Lower lobe of right lung (tissue), 2 donors: ENCODE data around the gene DPM1. TPM values are rescaled to one million over a fixed set of nuclear protein-coding genes. Genes with fewer than 3 reads are reported as not detected.

Experiments used
- ATAC-seq, 2 donors: fragments of 200-7000 bp; cut with Tn5 transposase; one replicate each; pipeline ENCODE4 v1.9.1; 2020 to 2022; ENCODE audit warnings: mild to moderate bottlenecking in 2 of 2, moderate library complexity in 2 of 2
- DNase-seq: peaks from one replicate; pipeline ENCODE4 v3.0.0-alpha.2; 2020
- H3K27ac ChIP-seq: fragments of 200-600 bp; one replicate; pipeline ENCODE4 v1.8.0; 2022
- H3K27me3 ChIP-seq: fragments of 200-600 bp; one replicate; pipeline ENCODE4 v1.8.0; 2022; ENCODE audit warnings: low read depth
- H3K36me3 ChIP-seq: fragments of 200-600 bp; one replicate; pipeline ENCODE4 v1.8.0; 2022; ENCODE audit warnings: mild to moderate bottlenecking
- H3K4me1 ChIP-seq: fragments of 200-600 bp; one replicate; pipeline ENCODE4 v1.8.0; 2022
- H3K4me3 ChIP-seq: fragments of 200-600 bp; one replicate; pipeline ENCODE4 v1.8.0; 2022; ENCODE audit warnings: mild to moderate bottlenecking
- H3K9me3 ChIP-seq: fragments of 200-600 bp; one replicate; pipeline ENCODE4 v1.8.0; 2022
- CTCF ChIP-seq: fragments of 200-600 bp; IDR thresholded peaks from one replicate; pipeline ENCODE4 v1.8.0; 2022; ENCODE audit warnings: antibody characterized with exemption, mild to moderate bottlenecking
- intact Hi-C: fragments of 100-400 bp; cut with DNase I; formaldehyde crosslinking; loops from one replicate; pipeline ENCODE4 v1.11.0; 2022
- total RNA-seq: library from RNA; stranded (reverse); fragmentation: NEBNext Ultra II Directional; extraction: Animal tissue kit (Norgen Biotek cat#: 25700); gene quantifications from one replicate; pipeline ENCODE4 v1.2.1, GENCODE V29; 2021
- donor health status: DM: no; HTN: yes; CAD: no; lungs with severe emphysema.

The DPM1 gene
- total RNA-seq, 1 donor from 2014 or later, result 31.2 TPM

DNA sequence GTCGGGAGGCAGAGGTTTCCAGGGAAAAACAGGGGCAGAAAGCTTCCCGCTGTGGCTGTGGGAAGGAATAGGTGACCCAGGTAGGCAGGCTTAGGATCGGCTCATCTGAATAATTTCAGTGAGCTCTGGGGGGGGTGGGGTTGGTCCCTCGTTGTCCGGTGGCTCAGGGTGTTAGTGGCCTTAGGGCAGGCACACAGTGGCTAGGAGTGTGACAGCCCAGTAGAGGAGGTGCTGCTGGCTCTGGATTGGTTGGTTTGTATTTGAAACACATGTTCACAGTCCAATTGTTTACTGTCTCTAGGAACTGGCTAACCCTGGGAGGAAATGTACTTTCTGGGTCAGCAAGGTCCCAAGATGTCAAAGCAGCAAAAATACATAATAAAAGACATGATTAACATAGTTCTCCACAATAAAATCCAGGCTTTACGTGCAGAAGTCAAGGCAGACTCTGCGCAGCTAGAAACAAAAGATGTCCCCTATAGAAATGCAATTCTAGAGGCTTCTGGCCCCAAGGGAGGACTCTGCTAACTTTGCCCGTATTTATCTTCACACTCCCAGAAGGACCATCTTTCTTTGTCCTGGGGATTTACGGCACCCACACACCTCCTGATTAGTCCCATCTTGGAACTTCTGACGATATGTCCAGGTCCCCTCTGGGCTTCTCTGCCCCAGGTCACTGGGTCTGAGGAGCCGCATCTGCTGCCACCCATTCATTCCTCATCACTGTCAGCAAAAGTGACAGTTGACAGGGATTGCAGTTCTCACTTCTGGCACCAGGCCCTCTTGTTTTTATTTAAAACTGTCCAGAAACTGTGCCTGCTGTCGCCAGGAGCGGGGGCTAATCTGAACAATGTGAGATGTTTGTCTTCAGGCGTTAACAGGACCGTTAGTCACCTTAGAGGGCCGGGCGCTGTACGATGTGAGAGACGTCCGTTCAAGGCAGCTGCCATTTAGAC lies 19.0 kb upstream of the DPM1 start:
- no peak for TF ChIP-seq CTCF
- intact Hi-C loops, result no loop called here
- ATAC-seq, result no peak
- no peaks in the 10 kb centered on the region for H3K9me3 ChIP-seq
- no peak for DNase-seq
- H3K27me3 ChIP-seq, result peaks cover 31% of the 10 kb centered on the region
- H3K36me3 ChIP-seq, result no peaks in the 10 kb centered on the region
- H3K27ac ChIP-seq, result no peak overlapping the region
- H3K4me3 ChIP-seq, result no peak overlapping the region
- peaks cover 8% of the 10 kb centered on the region for H3K4me1 ChIP-seq

DNA sequence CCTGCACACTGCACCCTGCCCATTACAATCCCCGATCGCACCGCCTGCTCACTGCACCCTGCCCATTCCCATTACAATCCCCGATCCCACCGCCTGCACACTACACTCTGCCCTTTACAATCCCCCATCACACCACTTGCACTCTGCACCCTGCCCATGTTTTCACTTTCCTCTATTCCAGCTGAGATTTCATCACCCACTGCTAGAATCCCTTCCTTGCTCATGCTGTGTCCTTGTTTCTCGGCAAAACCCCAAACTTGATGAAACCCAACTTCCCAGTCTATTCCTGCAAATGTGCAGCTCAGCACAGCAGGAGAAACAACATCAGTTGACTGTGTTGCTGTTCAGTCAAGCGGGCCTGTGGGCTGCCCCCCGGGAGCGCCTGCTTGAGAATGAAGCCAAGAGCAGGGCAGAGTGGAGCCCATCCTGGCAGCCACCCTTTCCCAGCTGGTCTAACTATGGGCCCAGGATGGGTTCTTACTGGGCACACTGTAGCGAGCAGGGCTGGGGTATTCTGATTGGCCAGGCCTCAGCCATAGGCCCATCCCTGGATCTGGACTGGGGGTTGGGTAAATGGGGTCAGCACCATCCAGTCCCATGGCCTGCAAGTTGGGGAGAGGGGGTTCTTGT lies 17.5 kb upstream of the DPM1 start:
- H3K9me3 ChIP-seq, result no peaks in the 10 kb centered on the region
- no peak for TF ChIP-seq CTCF
- DNase-seq (no peak), ATAC-seq (no peak)
- H3K36me3 ChIP-seq, result no peaks in the 10 kb centered on the region
- peaks cover 1% of the 10 kb centered on the region for H3K4me1 ChIP-seq
- intact Hi-C loops, result no loop called here
- no peak overlapping the region for H3K4me3 ChIP-seq
- H3K27ac ChIP-seq, result no peak overlapping the region
- peaks cover 20% of the 10 kb centered on the region for H3K27me3 ChIP-seq

DNA sequence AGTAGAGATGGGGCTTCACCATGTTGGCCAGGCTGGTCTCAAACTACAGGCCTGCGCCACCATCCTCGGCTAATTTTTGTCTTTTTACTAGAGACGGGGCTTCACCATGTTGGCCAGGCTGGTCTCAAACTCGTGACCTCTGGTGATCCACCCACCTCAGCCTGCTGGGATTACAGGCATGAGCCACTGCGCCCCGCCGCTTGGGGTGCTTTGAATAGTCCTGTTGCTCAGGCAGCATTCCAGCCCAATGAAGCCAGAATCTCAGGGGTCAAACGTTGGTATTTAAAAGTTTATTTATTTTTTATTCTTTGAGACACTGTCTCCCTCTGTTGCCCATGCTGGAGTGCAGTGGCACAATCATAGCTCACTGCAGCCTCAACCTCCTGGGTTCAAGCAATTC lies 11.6 kb upstream of the DPM1 start:
- H3K36me3 ChIP-seq, result no peaks in the 10 kb centered on the region
- ATAC-seq (no peak), DNase-seq (no peak)
- intact Hi-C loops, result no loop called here
- no peak overlapping the region for H3K4me3 ChIP-seq
- no peaks in the 10 kb centered on the region for H3K4me1 ChIP-seq
- H3K9me3 ChIP-seq, result no peaks in the 10 kb centered on the region
- TF ChIP-seq CTCF, result no peak
- no peak overlapping the region for H3K27ac ChIP-seq
- no peaks in the 10 kb centered on the region for H3K27me3 ChIP-seq

- Histone ChIP-seq H3K27me3 (no peaks in the 10 kb centered on the region), H3K36me3 (no peaks in the 10 kb centered on the region), H3K9me3 (no peaks in the 10 kb centered on the region), H3K4me3 (no peak overlapping the region), H3K27ac (no peak overlapping the region), H3K4me1 (no peaks in the 10 kb centered on the region)
- intact Hi-C loops, result no loop called here
- TF ChIP-seq CTCF, result no peak
- no peak for ATAC-seq
- no peak for DNase-seq
Measured at GRCh38 chr20:50969435-50969834, 11.1 kb upstream of the DPM1 start.

DNA sequence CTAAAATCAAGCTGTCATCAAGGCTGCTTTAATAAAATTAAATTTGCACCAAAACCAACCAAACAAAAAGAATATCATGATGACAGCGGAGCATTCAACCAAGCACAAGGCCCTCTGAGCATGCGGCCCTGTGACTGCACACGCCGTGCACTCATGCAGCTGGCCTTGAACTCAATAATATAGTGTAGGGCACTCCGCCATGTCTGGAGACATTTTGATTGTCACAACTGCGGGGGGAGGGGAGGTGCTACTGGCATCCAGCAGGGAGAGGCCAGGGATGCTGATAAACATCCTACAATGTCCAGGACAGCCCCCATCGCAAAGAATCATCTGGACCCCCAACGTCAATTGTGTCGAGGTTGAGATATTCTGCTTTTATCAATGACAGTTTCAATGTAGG lies 10.0 kb upstream of the DPM1 start:
- DNase-seq (no peak), ATAC-seq (no peak)
- no peak for TF ChIP-seq CTCF
- H3K9me3 ChIP-seq, result no peaks in the 10 kb centered on the region
- no peak overlapping the region for H3K4me3 ChIP-seq
- H3K27me3 ChIP-seq, result no peaks in the 10 kb centered on the region
- H3K4me1 ChIP-seq, result no peaks in the 10 kb centered on the region
- no peaks in the 10 kb centered on the region for H3K36me3 ChIP-seq
- intact Hi-C loops, result no loop called here
- no peak overlapping the region for H3K27ac ChIP-seq
